Osteocyte (in vitro differentiated cells): ENCODE data around the gene L1TD1. TPM values are rescaled to one million over a fixed set of nuclear protein-coding genes. Genes with fewer than 3 reads are reported as not detected.
"Not testable (repeated sequence)": the region's sequence is repeated elsewhere in the genome, so short reads cannot be mapped to it uniquely, and the experiment has no call there.

Experiments
- DNase-seq: peaks from one replicate; pipeline ENCODE4 v3.0.0; 2021; ENCODE audit warnings: mixed read lengths; ENCODE audit not compliant: unreplicated experiment; ENCODE audit errors: extremely low spot score
- H3K27ac Mint-ChIP-seq: one replicate; pipeline ENCODE4 v1.8.0; 2021; ENCODE audit warnings: mild to moderate bottlenecking, mixed read lengths; ENCODE audit not compliant: unreplicated experiment
- H3K27me3 Mint-ChIP-seq: one replicate; pipeline ENCODE4 v1.8.0; 2021; ENCODE audit warnings: mixed read lengths; ENCODE audit not compliant: unreplicated experiment
- H3K36me3 Mint-ChIP-seq: one replicate; pipeline ENCODE4 v1.8.0; 2021; ENCODE audit warnings: mixed read lengths; ENCODE audit not compliant: unreplicated experiment
- H3K4me1 Mint-ChIP-seq: one replicate; pipeline ENCODE4 v1.8.0; 2021; ENCODE audit warnings: mixed read lengths; ENCODE audit not compliant: unreplicated experiment
- H3K4me3 Mint-ChIP-seq: one replicate; pipeline ENCODE4 v1.8.0; 2021; ENCODE audit warnings: mild to moderate bottlenecking, moderate library complexity, mixed read lengths; ENCODE audit not compliant: unreplicated experiment
- H3K9me3 Mint-ChIP-seq: one replicate; pipeline ENCODE4 v1.8.0; 2021; ENCODE audit warnings: mixed read lengths; ENCODE audit not compliant: unreplicated experiment
- CTCF ChIP-seq: fragments of 200-600 bp; sonication (generic); IDR thresholded peaks from 2 replicates; pipeline ENCODE4 v1.5.0; 2021; ENCODE audit warnings: antibody characterized with exemption, mild to moderate bottlenecking, moderate library complexity
- total RNA-seq: library from RNA; stranded (reverse); gene quantifications from 2 replicates; pipeline ENCODE4 v1.2.1, GENCODE V29; 2021

The L1TD1 gene
- total RNA-seq, 1 donor from 2014 or later, result not detected

GRCh38 chr1:62212411-62212810 is 17.8 kb downstream of the L1TD1 start:
- DNase-seq, result no peak
- no peaks in the 10 kb centered on the region for H3K4me1 Mint-ChIP-seq
- TF ChIP-seq CTCF, result no peak
- peaks cover 17% of the 10 kb centered on the region for H3K9me3 Mint-ChIP-seq
- no peak overlapping the region for H3K27ac Mint-ChIP-seq
- peaks cover 1% of the 10 kb centered on the region for H3K36me3 Mint-ChIP-seq
- H3K27me3 Mint-ChIP-seq, result no peaks in the 10 kb centered on the region
- no peak overlapping the region for H3K4me3 Mint-ChIP-seq

- Mint-ChIP-seq H3K4me1 (no peaks in the 10 kb centered on the region), H3K27me3 (no peaks in the 10 kb centered on the region), H3K27ac (no peak overlapping the region), H3K4me3 (no peak overlapping the region), H3K9me3 (peaks cover 17% of the 10 kb centered on the region), H3K36me3 (peaks cover 1% of the 10 kb centered on the region)
- no peak for DNase-seq
- TF ChIP-seq CTCF, result no peak
These were observed 18.6 kb downstream of the L1TD1 start for GRCh38 chr1:62213075-62213914.

- peaks cover 3% of the 10 kb centered on the region for H3K4me1 Mint-ChIP-seq
- H3K4me3 Mint-ChIP-seq, result no peak overlapping the region
- H3K36me3 Mint-ChIP-seq, result no peaks in the 10 kb centered on the region
- no peaks in the 10 kb centered on the region for H3K9me3 Mint-ChIP-seq
- no peak for TF ChIP-seq CTCF
- no peak for DNase-seq
- H3K27ac Mint-ChIP-seq, result no peak overlapping the region
- H3K27me3 Mint-ChIP-seq, result no peaks in the 10 kb centered on the region
These were observed 24.0 kb downstream of the L1TD1 start for GRCh38 chr1:62218604-62219003.

- not testable (repeated sequence) for H3K36me3 Mint-ChIP-seq, H3K9me3 Mint-ChIP-seq, H3K27ac Mint-ChIP-seq, H3K27me3 Mint-ChIP-seq, H3K4me3 Mint-ChIP-seq, DNase-seq, H3K4me1 Mint-ChIP-seq
These were observed 25.8 kb downstream of the L1TD1 start for GRCh38 chr1:62220456-62220855.

- no peaks in the 10 kb centered on the region for H3K36me3 Mint-ChIP-seq
- no peaks in the 10 kb centered on the region for H3K27me3 Mint-ChIP-seq
- TF ChIP-seq CTCF, result no peak
- no peaks in the 10 kb centered on the region for H3K9me3 Mint-ChIP-seq
- no peak overlapping the region for H3K27ac Mint-ChIP-seq
- no peak overlapping the region for H3K4me3 Mint-ChIP-seq
- no peak for DNase-seq
- peaks cover 3% of the 10 kb centered on the region for H3K4me1 Mint-ChIP-seq
These were observed 26.5 kb downstream of the L1TD1 start for GRCh38 chr1:62221171-62221570.
